ENCODE results near the gene PRR20G.
"Not testable (repeated sequence)": the region's sequence is repeated elsewhere in the genome, so short reads cannot be mapped to it uniquely, and the experiment has no call there.

PRR20G gene

GRCh38 chr3:127296959-127297358 lies 9.1 kb upstream of the PRR20G start:
- DNase-seq = no peak

- no peak for DNase-seq
Observed at GRCh38 chr3:127296166-127296565, 8.3 kb upstream of the PRR20G start.

GRCh38 chr3:127293650-127294049 lies 5.8 kb upstream of the PRR20G start:
- DNase-seq = not testable (repeated sequence)

- DNase-seq = no peak
Observed at GRCh38 chr3:127291611-127292010, 3.8 kb upstream of the PRR20G start.

GRCh38 chr3:127291114-127291513 lies 3.3 kb upstream of the PRR20G start:
- no peak for DNase-seq

GRCh38 chr3:127289706-127290575 lies 2.1 kb upstream of the PRR20G start:
- DNase-seq = no peak

- no peak for DNase-seq
Observed at GRCh38 chr3:127288921-127289705, 1.3 kb upstream of the PRR20G start.

- no peak for DNase-seq
Observed at GRCh38 chr3:127288343-127288742, 497 bp upstream of the PRR20G start.

GRCh38 chr3:127286571-127287140 lies 1.2 kb downstream of the PRR20G start:
- no peak for DNase-seq

GRCh38 chr3:127284258-127284657 lies 3.6 kb downstream of the PRR20G start:
- DNase-seq = no peak

- no peak for DNase-seq
Observed at GRCh38 chr3:127277561-127277960, 10.3 kb downstream of the PRR20G start.

GRCh38 chr3:127276995-127277394 lies 10.9 kb downstream of the PRR20G start:
- no peak for DNase-seq

GRCh38 chr3:127276396-127276795 lies 11.4 kb downstream of the PRR20G start:
- DNase-seq = no peak

- no peak for DNase-seq
Observed at GRCh38 chr3:127275287-127275781, 12.5 kb downstream of the PRR20G start.

GRCh38 chr3:127274200-127274760 lies 13.6 kb downstream of the PRR20G start:
- DNase-seq = no peak

GRCh38 chr3:127273206-127273605 lies 14.6 kb downstream of the PRR20G start:
- DNase-seq = no peak

GRCh38 chr3:127266186-127266585 lies 21.7 kb downstream of the PRR20G start:
- DNase-seq = no peak

- no peak for DNase-seq
Observed at GRCh38 chr3:127265581-127265981, 22.3 kb downstream of the PRR20G start.

GRCh38 chr3:127264794-127265514 lies 22.9 kb downstream of the PRR20G start:
- DNase-seq = no peak

GRCh38 chr3:127264292-127264691 lies 23.6 kb downstream of the PRR20G start:
- DNase-seq = no peak

- no peak for DNase-seq
Observed at GRCh38 chr3:127263586-127264231, 24.1 kb downstream of the PRR20G start.

GRCh38 chr3:127263037-127263436 lies 24.8 kb downstream of the PRR20G start:
- no peak for DNase-seq

Data from NCI-H446 (cell line).